ENCODE results near the gene FILIP1L.

FILIP1L gene

DNA sequence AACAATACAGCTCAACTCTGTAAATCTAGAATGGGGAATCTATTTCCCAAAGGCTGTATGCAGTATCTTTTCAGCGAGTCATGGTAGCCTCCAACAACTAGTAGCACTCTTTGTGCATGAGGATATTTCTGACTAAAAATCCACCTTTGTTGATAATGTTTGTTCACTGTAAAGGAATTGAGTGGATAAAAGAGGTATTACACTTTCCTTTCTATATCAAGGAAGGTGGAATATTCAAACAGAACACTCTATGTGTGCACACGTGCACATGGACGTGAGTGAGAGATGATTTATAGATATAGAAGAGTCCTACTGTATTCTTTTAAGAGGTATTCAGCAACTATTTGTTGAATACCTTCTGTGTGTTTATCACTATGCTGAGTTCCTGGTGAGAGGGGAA lies 228.4 kb downstream of the FILIP1L start:
- no peak for DNase-seq (ENCODE audit: low spot score)

DNA sequence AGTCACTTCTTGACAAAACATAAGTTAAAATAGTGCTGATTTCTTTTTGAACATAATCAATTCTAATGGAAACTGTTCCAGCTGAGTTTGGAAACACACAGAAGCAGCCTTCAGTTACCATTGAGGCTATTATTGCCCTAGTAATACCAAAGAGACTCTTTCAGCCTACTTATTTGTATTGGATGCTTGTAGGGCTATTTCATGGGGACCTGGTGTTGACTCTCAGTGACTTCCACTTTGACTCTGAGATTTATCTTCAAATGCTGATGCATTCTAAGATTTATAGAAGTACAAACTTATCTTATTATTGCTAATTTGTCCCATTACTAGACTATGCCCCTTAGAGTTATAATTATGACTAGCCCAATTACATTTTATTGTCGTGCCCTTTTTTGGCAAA lies 229.2 kb downstream of the FILIP1L start:
- no peak for DNase-seq (ENCODE audit: low spot score)

DNA sequence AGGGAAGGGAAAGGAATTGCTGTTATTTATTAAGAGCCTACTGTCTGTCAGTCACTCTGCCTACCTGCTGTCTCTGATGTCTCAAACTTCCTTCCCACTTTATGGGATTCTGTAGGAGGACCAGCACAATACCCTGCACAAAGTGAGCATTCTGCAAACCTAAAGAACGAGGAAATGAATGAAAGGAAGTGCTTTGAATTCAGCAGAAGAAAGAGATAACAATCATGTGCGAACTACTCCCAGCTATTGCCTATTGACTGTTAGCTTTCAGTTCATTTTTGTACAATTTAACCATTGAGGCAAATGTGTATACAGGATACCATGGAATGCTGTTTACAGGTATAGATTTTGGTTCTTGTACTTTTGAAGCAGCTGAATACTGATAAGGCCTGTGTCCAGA lies 229.8 kb downstream of the FILIP1L start:
- DNase-seq (ENCODE audit: low spot score), result no peak

DNA sequence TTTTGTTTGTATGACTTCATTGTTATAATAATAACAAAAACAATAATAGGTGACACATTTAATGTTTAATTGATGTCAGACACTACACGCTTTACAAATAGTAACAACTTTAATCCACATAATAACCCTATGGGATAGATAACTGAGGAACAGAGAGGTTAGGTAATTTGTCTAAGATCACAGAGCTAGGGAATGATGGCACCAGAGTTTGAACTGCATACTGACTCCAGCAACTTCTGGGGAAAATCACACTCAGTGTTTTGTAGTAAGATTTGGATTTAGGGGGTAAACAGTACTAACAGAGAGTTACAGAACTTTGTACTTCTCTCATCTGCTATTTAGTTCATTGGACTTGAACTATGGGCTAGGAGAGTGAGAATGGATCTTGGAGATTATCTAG lies 230.6 kb downstream of the FILIP1L start:
- no peak for DNase-seq (ENCODE audit: low spot score)

DNA sequence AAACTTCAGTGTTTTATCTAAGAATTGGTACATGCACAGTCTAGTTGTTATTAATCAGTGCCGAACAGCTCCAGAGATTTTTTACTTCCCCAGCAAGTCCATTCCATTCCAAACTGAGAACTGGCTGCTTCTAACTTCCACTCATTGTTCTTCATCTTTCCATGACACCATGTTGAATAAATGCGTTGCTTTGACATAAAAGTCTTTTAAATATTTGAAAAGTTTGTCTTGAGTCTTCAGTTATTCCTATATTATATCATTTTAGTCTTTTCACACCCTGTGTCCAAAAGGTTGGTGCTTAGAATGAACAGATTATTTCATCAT lies 231.2 kb downstream of the FILIP1L start:
- DNase-seq (ENCODE audit: low spot score), result no peak

DNA sequence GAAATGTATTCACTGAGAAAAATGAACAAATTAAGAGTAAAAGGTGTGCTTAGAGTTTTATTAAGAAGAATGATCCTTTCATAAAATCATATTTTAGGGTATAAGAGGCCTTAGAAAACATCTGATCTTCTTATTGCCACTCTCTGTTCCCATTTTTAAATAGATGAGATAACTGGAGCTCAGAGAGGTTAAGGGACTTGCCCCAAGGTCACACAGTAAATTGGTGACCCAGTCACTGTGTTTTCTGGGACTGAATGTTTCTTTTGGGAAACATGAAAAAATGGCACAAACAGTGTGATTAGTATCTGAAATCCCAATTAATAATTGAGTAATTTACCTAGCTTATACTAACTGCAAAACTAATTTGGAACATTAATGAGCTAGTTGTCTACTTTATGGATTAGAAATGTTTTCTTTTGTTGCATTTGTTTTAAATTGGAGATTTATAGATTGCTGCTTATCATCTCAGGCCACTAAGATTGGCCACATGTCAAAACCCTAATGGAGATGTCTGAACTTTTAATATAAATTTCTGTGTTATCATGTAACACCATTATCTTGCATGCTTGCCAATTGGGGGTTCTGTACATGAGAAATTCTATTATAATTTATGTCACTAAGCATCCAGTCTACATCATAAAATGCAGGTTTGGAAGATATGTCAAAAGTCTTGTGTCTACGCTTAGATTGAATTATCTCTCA lies 231.7 kb downstream of the FILIP1L start:
- DNase-seq (ENCODE audit: low spot score), result no peak

DNA sequence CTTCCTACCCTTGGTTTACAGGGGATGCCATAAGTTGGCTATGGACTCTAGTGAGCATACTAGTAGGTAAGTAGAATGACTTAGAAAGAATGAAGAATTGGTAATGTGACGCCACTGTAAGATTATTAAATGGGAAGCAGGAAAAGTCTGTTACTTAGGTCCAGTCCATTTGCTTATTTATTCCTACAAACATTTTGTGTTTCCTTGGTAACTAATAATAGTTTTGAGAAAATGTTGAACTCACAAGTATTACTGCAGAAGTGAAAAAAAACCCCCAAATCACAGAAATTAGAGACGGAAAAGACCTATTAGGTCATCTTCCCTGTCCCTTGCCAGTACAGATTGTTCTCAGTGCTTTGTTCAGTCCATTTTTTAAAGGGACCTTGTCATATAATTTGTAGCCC lies 233.2 kb downstream of the FILIP1L start:
- no peak for DNase-seq (ENCODE audit: low spot score)

DNA sequence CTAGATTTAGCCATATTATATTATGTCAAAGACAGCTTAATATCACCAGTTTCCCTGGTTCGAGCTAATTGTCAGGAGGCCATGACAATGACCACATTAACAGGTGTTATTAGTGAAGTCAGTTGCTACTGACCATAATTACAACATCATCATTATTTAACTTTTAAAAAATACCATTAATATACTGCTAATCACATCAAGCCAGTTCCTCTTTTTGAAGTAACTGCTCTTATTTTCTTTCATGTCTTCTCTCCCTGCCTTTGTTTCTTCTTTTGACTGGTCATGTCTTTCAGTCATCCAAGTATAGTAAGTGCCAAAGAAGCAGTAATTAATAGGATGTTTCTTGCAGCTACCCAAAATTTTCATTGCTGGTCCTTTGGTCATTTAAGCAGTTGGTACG lies 235.0 kb downstream of the FILIP1L start:
- DNase-seq (ENCODE audit: low spot score), result no peak

DNA sequence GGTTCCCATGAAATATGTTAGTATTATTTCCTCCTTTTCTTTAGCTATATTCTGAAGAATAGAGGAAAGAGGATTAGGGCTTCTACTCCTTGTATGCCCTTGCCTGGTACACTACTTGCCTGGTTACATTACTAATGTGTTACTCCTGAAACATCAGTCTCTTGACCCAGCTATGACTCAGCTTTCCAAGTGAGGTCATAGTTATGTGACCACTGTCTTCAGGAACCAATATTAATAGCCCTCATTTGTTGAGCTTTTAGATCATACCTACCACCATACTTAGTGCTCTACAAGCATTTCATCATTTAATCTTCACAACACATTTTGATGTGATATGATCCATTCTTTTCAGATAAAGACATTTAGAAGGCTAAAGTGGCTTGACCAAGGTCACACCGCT lies 236.3 kb downstream of the FILIP1L start:
- DNase-seq (ENCODE audit: low spot score), result peak; percentile 36

DNA sequence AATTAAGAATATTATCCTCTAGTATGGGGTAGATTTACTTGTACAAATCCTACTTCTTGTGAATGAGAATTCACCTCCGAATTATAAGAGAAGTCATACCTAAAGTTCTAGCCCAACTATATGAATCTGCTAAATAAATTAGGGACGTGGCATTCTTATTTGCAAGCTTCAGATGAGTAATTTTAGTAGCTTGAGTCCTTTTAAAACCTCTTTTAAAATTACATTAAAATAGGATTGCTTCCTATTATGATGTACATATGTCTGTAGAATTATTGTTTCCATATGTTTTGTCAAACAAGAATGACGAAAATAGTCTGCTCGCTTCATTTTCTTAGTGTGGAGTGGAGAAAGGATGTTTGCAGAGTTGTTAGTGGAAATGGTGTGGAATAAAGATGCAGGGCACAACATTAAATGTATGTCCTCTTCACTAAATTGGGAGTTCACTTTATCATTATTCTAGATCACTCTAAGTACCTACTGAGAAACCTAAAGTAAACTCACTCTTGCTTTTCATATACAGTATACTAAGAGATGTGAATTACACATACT lies 237.2 kb downstream of the FILIP1L start:
- no peak for DNase-seq (ENCODE audit: low spot score)

DNA sequence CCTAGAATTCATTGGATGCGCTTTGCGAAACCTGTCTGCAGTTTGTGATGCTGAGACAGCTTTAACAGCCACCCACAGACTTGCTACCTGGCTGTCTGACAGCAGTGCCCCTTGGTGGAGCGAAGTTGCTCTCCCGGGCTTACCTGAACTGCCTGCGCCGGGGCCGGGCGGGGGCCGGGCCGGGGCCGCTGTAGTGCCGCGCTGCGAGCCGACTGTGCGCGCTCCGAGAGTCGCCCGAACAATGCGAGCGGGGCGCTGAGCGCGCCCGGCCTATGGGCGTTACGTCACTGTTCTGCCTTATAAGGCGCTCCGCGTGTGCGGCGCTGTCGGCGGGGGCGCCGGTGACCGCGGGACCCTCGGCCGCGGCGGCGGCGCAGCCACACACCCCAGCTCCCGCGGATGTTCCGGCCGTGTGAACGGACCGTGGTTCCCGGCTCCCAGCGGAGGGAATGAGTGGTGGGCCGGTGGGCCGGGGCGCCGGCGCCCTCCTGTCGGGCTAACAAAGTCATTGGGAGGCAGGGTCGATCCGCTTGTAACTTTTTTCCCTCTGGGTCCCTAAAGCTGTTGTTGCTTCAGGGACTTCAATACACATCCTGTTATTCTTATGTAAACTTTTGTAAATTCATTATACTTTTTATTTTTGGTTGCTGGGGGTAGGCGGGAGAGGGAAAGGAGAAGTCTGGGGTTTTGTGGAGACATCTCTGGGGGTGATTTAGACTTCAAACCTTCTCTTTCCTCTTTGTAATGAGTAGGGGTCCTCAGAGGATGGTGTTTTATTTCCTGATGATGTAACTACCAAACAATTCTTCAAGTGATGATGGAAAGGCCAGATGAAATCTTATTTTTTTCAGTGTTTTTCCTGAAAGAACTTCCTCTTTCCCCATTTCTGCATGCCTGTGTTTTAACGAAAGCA lies 238.1 kb downstream of the FILIP1L start:
- DNase-seq (ENCODE audit: low spot score), result peak; percentile 60

DNA sequence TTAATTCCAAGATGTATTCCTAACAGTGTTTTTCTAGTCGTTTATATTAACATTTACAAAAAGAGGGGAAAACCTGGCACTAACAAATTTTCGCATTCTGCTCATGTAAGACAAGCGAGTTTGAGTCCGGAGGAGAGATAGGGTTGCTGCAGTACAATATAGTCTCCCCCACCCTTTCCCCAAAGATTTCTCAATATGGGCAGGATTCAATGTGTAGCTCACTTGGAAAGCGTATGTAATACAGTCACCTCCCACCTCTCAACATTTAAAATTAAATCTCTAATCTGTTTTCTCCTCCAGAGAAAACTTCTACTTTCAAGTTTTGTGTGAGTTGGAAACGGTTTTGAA lies 238.7 kb downstream of the FILIP1L start:
- DNase-seq (ENCODE audit: low spot score), result peak; percentile 28

DNA sequence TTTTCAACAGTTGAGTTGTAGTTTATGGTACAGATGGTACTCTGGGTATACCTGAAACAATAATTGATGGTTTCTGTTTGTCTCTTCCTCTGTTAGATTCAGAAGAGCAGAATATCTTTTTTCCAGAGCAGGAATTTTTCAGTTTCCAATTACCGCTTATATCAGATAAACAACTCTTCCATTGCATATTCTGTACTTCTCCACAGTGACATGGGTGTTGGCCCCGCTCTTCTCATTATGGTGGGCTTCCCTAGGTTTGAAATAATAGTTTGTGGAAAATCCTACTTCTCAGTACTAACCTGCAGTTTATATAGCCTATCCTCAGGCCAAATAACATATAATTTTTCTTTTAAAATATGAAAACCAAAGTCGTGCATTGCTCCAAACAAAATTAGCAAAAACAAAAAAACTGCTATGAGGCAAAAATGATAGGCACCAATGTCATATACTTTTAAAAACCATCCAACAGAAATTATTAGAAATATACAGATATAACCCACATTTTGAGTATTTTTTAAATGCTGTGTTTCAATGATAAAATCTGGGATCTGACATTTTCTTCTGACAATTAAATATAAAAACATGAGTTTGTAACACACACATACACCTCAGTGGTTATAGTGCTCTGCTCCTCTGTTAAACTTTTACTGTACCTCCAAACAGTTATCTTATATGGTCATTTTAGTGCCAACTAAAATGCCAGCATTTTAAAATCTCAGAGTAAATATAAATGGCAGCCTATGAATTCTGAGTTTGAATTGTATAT lies 239.9 kb downstream of the FILIP1L start:
- no peak for DNase-seq (ENCODE audit: low spot score)

DNA sequence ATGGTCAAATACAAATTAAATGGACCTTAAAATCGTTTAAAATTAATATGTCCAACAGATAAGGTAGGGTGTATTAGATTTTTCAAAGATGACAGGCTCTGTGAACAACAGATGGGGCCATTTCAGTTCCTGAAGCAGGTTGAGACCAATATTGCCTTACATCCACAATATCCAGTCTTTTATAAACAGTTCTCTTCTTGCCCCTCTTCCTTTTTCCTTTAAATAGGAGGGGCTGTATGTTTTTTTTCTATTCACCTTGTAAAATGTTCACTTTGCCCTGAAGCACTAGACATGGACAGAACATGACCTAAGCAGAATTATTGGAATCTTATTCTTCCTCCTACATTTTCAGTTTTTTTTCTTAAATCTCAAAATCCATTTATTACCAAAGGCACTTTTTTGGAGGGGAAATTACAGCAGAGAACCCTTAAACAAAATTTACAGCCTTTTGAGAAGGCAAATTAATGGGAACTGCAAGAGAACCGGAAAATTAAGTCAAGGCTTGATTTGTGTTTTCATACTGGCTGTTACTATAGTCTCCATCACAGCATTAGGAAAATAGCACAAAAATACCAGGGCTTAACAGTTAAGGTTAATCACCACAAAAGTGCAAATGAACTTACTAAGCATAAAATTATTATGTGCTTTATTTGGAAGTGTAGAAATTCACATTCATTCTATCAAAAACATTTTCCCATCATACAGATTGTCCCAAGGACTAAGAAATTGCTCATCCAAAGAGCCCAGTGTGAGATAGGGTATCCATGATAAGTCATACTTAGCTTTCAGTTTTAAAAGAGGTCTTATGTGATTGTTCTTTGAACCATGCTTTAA lies 240.8 kb downstream of the FILIP1L start:
- no peak for DNase-seq (ENCODE audit: low spot score)

DNA sequence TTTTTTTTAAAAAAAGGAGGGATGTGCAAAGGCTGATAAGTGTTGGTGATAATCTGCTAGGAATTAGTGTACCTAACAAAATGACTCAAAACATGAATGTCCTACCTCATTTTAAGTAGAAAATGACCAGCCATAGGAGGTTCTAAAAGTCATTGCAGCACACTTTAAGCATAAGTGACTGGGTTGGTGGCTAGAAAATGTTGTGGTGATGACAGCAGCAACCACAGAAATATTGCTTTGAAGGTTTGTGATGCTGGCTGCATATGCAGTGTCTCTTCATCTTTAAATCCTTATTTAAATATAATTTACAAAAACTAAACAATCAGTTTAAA lies 241.4 kb downstream of the FILIP1L start:
- DNase-seq (ENCODE audit: low spot score), result no peak

DNA sequence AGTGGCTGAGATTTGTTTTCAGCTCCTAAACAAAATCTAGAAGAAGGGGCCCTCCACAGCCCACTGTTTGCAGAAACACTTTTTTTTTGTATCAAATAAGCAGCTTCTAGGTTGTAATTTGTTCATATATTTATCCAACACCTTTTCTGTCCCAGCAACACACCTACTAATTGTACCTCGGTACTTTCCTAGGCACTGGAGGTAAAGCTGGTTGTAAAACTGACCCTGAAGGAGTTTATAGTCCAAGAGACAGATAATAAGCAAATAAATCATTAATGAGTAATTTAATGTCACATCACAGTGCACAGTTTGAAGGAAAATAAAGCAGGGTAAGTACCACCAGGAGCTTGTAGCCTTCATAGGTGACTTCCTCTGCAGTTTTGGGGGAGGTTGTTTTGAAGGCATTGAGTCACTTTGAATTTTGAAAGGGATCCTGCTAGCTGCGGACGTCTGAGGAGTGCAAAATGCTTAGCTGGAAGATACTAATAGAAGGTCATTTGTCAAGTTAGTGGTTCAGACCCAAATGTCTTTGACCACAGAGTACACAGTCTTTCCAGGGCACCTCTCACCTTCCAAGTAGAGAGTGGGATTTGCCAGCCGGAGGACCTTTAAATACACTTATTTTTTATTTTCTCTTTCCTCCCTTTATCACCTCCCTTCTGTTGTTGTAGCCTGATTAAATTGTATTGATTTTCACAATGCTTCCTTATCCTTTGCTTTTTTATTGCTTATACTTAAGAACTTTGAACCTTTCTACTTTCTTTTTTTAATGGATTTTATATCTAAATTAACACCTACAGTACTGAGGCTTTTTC lies 242.9 kb downstream of the FILIP1L start:
- DNase-seq (ENCODE audit: low spot score), result no peak

DNA sequence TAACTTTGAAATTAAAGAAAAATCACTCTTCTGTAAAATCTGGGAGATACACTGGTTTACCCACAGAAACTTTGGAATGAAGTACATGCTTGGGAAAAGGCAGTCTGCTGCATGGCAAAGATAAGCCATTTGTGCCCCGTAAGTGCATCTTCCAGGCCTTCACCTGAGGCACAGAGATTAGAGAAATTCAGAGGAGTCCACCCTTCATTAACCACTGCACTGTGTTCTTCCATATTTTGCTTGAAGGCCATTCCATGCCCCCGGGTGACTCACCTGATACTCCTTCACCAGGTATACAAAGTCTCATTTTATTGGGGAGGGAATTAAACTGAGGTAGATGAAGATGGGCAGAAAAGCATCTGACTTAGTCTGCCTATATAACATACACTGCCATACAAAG lies 243.6 kb downstream of the FILIP1L start:
- no peak for DNase-seq (ENCODE audit: low spot score)

DNA sequence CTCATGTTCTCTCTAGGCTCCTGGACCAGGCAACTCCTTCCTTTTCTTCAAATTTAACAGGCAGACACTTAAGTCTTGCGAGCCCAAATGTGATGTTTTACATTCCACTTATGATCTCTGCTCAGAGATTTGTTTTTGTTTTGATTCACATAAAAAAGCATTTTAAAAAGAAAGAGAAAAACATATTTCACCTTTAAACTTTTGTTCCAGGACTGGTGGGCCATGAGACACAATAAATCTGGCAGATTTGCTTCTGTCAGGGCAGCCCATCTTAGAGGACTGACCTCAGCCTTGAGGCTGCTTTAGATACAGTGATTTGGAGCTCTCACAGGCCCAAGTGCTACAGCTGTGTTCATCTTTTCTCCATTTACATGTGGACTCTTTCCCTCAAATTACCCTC lies 244.7 kb downstream of the FILIP1L start:
- DNase-seq (ENCODE audit: low spot score), result no peak

DNA sequence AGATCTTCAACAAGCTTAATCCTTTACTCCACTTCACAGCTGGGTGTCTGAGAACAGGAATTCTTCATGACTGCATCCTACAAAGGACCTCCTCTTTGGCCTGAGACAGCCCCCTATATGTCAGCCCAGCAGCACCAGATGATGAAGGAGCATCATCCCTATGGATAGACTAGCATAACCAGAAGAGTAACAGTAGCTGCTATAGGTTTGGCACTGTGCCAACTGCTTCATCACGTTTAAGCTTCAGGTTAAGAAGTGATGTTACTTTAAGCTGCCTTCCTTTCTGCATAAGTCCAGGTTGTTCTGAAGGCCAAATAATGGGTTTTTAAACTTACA lies 246.0 kb downstream of the FILIP1L start:
- no peak for DNase-seq (ENCODE audit: low spot score)

DNA sequence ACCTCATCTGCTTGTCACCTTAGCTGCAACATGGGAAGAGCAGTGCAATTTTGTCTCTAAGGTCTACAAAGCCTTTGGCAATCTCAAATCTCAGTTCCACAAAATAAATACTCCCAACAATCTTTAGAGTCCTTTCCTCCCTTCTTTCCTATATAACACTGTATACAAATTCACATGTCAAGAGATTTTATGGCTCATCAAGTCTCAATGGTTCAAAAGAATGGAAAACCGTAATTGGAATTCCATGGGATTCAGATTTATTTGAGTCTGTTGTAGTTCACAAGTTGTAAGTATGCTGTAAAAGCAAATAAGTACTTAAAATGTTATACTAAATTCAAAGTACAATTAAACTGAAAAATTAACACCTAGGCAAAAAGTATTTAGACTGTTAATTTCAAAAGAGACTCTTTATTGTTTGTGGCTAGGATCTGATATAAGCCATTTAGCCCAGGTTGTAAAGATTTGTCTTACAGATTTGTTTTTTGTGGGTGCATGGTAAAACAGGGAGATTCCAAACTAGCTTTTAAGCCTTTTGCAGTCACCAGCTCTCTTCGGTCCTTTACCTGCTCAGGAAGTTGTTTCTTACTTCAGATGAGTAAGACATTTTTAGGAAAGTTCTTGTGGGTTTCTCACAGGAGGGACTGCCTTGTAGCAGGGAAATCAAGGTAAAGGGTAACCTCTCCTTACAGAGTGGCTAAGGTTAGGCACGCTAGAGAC lies 246.5 kb downstream of the FILIP1L start:
- no peak for DNase-seq (ENCODE audit: low spot score)

Measured in SW480 (cell line).